ENCODE data around the gene NPFFR2. TPM values are rescaled to one million over a fixed set of nuclear protein-coding genes. Genes with fewer than 3 reads are reported as not detected.
"Not testable (repeated sequence)": the region's sequence is repeated elsewhere in the genome, so short reads cannot be mapped to it uniquely, and the experiment has no call there.

NPFFR2 gene
- total and polyA plus RNA-seq, 4 donors: 0.05 TPM; not detected in 3

DNA sequence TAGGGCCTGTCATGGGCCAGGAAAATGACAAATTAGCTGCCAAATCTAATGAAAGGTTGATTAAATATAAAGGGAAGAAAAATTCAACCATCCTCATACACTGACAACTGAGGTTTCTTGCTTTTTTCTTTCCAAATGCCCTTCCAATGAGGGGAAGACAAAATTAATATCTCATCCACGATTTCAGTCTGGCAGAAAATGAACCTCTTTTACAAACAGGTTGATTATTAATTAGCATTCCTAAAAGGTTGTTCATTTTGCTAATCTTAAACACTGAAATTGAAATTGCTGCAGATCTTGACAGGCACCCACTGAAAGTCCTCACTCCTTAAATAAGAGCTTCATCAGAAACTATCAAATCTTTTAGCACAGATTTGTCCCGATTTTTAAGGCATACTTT is 45.5 kb downstream of the NPFFR2 start (continued):
- TF ChIP-seq, protein P1, sequence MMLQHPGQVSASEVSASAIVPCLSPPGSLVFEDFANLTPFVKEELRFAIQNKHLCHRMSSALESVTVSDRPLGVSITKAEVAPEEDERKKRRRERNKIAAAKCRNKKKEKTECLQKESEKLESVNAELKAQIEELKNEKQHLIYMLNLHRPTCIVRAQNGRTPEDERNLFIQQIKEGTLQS (IDR thresholded peaks at IDR 0.05): no peak
- TF ChIP-seq TAF1 (conservative IDR thresholded peaks at IDR 0.05) (no peak), YY1 (IDR thresholded peaks at IDR 0.05) (no peak)
- TF ChIP-seq, protein P2, sequence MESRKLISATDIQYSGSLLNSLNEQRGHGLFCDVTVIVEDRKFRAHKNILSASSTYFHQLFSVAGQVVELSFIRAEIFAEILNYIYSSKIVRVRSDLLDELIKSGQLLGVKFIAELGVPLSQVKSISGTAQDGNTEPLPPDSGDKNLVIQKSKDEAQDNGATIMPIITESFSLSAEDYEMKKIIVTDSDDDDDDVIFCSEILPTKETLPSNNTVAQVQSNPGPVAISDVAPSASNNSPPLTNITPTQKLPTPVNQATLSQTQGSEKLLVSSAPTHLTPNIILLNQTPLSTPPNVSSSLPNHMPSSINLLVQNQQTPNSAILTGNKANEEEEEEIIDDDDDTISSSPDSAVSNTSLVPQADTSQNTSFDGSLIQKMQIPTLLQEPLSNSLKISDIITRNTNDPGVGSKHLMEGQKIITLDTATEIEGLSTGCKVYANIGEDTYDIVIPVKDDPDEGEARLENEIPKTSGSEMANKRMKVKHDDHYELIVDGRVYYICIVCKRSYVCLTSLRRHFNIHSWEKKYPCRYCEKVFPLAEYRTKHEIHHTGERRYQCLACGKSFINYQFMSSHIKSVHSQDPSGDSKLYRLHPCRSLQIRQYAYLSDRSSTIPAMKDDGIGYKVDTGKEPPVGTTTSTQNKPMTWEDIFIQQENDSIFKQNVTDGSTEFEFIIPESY (IDR thresholded peaks at IDR 0.05): no peak

DNA sequence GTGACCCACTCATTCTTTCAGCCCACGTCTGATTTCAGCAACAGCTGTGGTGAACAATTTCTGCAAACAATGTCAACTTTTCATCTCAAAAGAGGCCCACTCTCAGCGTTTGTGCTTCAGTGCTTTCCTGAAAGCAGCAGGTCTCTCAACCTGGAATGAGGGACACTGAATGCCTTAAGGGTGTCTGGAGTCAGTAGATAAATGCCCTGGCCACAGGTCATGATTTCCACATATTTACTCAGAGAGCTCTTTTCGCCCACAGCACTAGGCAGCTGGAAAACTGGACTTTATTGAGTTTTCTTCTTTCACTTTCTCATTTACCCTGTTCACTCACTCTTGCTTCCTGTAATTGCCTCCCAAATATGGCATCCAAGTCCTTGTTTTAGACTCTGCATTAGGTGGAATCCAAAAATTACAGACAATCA is 52.8 kb downstream of the NPFFR2 start:
- TF ChIP-seq YY1 (IDR thresholded peaks at IDR 0.05): peak; percentile 49
- peak; percentile 76 for TF ChIP-seq SP1 (IDR thresholded peaks at IDR 0.05)
- TF ChIP-seq RAD21 (IDR thresholded peaks at IDR 0.05): peak; percentile 20 to 29
- peak; percentile 80 for TF ChIP-seq FOXA1 (IDR thresholded peaks at IDR 0.05)
- TF ChIP-seq HNF4A (conservative IDR thresholded peaks at IDR 0.05): peak; percentile 74 to 77
- TF ChIP-seq, protein P3, sequence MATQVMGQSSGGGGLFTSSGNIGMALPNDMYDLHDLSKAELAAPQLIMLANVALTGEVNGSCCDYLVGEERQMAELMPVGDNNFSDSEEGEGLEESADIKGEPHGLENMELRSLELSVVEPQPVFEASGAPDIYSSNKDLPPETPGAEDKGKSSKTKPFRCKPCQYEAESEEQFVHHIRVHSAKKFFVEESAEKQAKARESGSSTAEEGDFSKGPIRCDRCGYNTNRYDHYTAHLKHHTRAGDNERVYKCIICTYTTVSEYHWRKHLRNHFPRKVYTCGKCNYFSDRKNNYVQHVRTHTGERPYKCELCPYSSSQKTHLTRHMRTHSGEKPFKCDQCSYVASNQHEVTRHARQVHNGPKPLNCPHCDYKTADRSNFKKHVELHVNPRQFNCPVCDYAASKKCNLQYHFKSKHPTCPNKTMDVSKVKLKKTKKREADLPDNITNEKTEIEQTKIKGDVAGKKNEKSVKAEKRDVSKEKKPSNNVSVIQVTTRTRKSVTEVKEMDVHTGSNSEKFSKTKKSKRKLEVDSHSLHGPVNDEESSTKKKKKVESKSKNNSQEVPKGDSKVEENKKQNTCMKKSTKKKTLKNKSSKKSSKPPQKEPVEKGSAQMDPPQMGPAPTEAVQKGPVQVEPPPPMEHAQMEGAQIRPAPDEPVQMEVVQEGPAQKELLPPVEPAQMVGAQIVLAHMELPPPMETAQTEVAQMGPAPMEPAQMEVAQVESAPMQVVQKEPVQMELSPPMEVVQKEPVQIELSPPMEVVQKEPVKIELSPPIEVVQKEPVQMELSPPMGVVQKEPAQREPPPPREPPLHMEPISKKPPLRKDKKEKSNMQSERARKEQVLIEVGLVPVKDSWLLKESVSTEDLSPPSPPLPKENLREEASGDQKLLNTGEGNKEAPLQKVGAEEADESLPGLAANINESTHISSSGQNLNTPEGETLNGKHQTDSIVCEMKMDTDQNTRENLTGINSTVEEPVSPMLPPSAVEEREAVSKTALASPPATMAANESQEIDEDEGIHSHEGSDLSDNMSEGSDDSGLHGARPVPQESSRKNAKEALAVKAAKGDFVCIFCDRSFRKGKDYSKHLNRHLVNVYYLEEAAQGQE (IDR thresholded peaks at IDR 0.05): peak; percentile 14
- TF ChIP-seq, protein P4, sequence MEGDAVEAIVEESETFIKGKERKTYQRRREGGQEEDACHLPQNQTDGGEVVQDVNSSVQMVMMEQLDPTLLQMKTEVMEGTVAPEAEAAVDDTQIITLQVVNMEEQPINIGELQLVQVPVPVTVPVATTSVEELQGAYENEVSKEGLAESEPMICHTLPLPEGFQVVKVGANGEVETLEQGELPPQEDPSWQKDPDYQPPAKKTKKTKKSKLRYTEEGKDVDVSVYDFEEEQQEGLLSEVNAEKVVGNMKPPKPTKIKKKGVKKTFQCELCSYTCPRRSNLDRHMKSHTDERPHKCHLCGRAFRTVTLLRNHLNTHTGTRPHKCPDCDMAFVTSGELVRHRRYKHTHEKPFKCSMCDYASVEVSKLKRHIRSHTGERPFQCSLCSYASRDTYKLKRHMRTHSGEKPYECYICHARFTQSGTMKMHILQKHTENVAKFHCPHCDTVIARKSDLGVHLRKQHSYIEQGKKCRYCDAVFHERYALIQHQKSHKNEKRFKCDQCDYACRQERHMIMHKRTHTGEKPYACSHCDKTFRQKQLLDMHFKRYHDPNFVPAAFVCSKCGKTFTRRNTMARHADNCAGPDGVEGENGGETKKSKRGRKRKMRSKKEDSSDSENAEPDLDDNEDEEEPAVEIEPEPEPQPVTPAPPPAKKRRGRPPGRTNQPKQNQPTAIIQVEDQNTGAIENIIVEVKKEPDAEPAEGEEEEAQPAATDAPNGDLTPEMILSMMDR (IDR thresholded peaks at IDR 0.05; ENCODE audit: low read depth, low read length, missing input control): no peak
- TF ChIP-seq, protein P2 (IDR thresholded peaks at IDR 0.05): no peak
- TF ChIP-seq, protein P5, sequence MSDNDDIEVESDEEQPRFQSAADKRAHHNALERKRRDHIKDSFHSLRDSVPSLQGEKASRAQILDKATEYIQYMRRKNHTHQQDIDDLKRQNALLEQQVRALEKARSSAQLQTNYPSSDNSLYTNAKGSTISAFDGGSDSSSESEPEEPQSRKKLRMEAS (IDR thresholded peaks at IDR 0.05): peak; percentile 38
- TF ChIP-seq FOXA2 (IDR thresholded peaks at IDR 0.05): peak; percentile 82
- TF ChIP-seq RXRA (IDR thresholded peaks at IDR 0.05): peak; percentile 69 to 74
- TF ChIP-seq GABPA (IDR thresholded peaks at IDR 0.05 in 1 of 2, conservative IDR thresholded peaks at IDR 0.05 in 1 of 2): no peak
- DNase-seq (ENCODE audit: low spot score): no peak
- H3K27ac ChIP-seq (ENCODE audit: low read depth in 1 of 2, low read length in 2 of 2): no peak overlapping the region
- H3K27me3 ChIP-seq (ENCODE audit: control insufficient read depth in 4 of 4, insufficient read depth in 4 of 4, low read length in 3 of 4): no peaks in the 10 kb centered on the region
- 16% methylated on average over 3 of the region's 3 CpGs for WGBS
- H3K4me1 ChIP-seq (ENCODE audit: control insufficient read depth in 4 of 4, insufficient read depth in 4 of 4, low read length in 3 of 4): peaks cover 0 to 5% (median 4%) of the 10 kb centered on the region in 4 donors
- no peak overlapping the region for H3K9ac ChIP-seq (ENCODE audit: low read depth in 1 of 2, low read length in 2 of 2)
- no peaks in the 10 kb centered on the region for H3K9me3 ChIP-seq (ENCODE audit: control insufficient read depth in 4 of 4, low read length in 3 of 4)
- no peaks in the 10 kb centered on the region for H3K36me3 ChIP-seq (ENCODE audit: control insufficient read depth in 4 of 4, insufficient read depth in 3 of 4, low read depth in 1 of 4, low read length in 3 of 4)
- no peak overlapping the region for H3K4me3 ChIP-seq (ENCODE audit: low read depth in 1 of 3, low read length in 3 of 3)

DNA sequence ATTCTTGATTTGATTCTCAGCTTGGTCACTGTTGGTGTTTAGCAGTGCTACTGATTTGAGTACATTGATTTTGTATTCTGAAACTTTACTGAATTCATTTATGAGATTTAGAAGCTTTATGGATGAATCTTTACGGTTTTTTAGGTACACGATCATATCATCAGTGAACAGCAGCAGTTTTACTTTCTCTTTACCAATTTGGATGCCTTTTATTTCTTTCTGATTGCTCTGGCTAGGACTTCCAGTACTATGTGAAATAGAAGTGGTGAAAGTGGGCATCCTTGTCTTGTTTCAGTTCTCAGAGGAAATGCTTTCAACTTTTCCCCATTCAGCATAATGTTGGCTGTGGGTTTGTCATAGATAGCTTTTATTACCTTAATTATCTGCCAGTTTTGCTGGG is 58.8 kb downstream of the NPFFR2 start:
- H3K9ac ChIP-seq (ENCODE audit: low read depth in 1 of 2, low read length in 2 of 2); H3K27me3 ChIP-seq (ENCODE audit: control insufficient read depth in 4 of 4, insufficient read depth in 4 of 4, low read length in 3 of 4); H3K4me1 ChIP-seq (ENCODE audit: control insufficient read depth in 4 of 4, insufficient read depth in 4 of 4, low read length in 3 of 4); H3K4me3 ChIP-seq (ENCODE audit: low read depth in 1 of 3, low read length in 3 of 3); H3K27ac ChIP-seq (ENCODE audit: low read depth in 1 of 2, low read length in 2 of 2); H3K9me3 ChIP-seq (ENCODE audit: control insufficient read depth in 4 of 4, low read length in 3 of 4); DNase-seq (ENCODE audit: low spot score); H3K36me3 ChIP-seq (ENCODE audit: control insufficient read depth in 4 of 4, insufficient read depth in 3 of 4, low read depth in 1 of 4, low read length in 3 of 4): not testable (repeated sequence)
- 81% methylated on average over 2 of the region's 2 CpGs for WGBS

Measured in liver (tissue), 9 donors.